Suprapubic skin (tissue), 4 donors: ENCODE results near the gene KAZN.

ENCODE experiments used
- CTCF ChIP-seq, 2 donors: fragments of 200-600 bp in 1 of 2; fragments of 450-650 bp in 1 of 2; sonication (generic) in 1 of 2; IDR thresholded peaks; one replicate each; pipeline ENCODE4 v1.5.1; 2016 to 2019; ENCODE audit warnings: antibody characterized with exemption in 2 of 2, mild to moderate bottlenecking in 1 of 2, moderate library complexity in 1 of 2
- POLR2A ChIP-seq, 2 donors: fragments of 450-650 bp; IDR thresholded peaks; one replicate each; pipeline ENCODE4 v1.6.1; 2017; ENCODE audit warnings: antibody characterized with exemption in 2 of 2, mild to moderate bottlenecking in 2 of 2, moderate library complexity in 2 of 2
- POLR2AphosphoS5 ChIP-seq, 3 donors: sonication (generic); formaldehyde crosslinking; IDR thresholded peaks; one replicate each; pipeline ENCODE4 v1.6.1; 2017; ENCODE audit warnings: antibody characterized with exemption in 3 of 3

- TF ChIP-seq CTCF (IDR thresholded peaks at IDR 0.05): no peak
- TF ChIP-seq POLR2A (IDR thresholded peaks at IDR 0.05): no peak
- no peak for TF ChIP-seq POLR2AphosphoS5 (IDR thresholded peaks at IDR 0.05)
These were observed 3.7 kb downstream of the KAZN start for GRCh38 chr1:14602136-14602535.
